ENCODE results near the gene AQP12B. TPM values are rescaled to one million over a fixed set of nuclear protein-coding genes. Genes with fewer than 3 reads are reported as not detected.

The AQP12B gene
- total and polyA plus RNA-seq, 10 of the 15 experiments (the other 5 are each of a cell fraction or from before 2014, with no cell fraction given) = not detected

- BruUV-seq (replicated peaks) = no TSS peak
- FAIRE-seq (no peak), ATAC-seq (no peak), DNase-seq (ENCODE audit: low read depth, low spot score) (no peak)
- Histone ChIP-seq H3K27me3 (replicated peaks in 1 of 2; ENCODE audit: control insufficient read depth in 2 of 2, insufficient read depth in 2 of 2, low read length in 1 of 2) (no peaks in the 10 kb centered on the region), H2AFZ (ENCODE audit: control insufficient read depth, low read depth, low read length) (no peak overlapping the region), H4K20me1 (ENCODE audit: control insufficient read depth, insufficient read depth) (no peaks in the 10 kb centered on the region), H3K9ac (ENCODE audit: control insufficient read depth, insufficient read depth, low read length) (no peak overlapping the region), H3K79me2 (ENCODE audit: control insufficient read depth, insufficient read depth, low read length) (no peaks in the 10 kb centered on the region), H3K4me3 (no peak overlapping the region), H3K4me1 (ENCODE audit: control insufficient read depth, insufficient read depth, low read length) (peaks cover 16% of the 10 kb centered on the region), H3K27ac (ENCODE audit: control insufficient read depth, insufficient read depth) (no peak overlapping the region), H3K4me2 (ENCODE audit: control insufficient read depth, insufficient read depth) (no peak overlapping the region), H3K9me3 (replicated peaks; ENCODE audit: control insufficient read depth, insufficient read depth, low read length) (peaks cover 2% of the 10 kb centered on the region; the same call in 1 of the 3 replicates), H3K36me3 (ENCODE audit: control insufficient read depth in 2 of 2, insufficient read depth in 2 of 2, low read length in 1 of 2) (no peaks in the 10 kb centered on the region)
- in situ Hi-C loops (cut with MboI) = no loop called here
- 34% methylated on average over 5 of the region's 5 CpGs for WGBS (ENCODE audit: insufficient coverage, insufficient replicate concordance, low lambda C conversion rate, missing lambda C conversion rate)
- RAD21 ChIA-PET (ENCODE audit: unreplicated experiment) = interaction anchor here (1.7 kb wide), 1 partner anchor 116 kb away, joined by 8 read pairs; no protein-coding TSS in a partner anchor
- CTCF ChIA-PET = no interaction called here
- POLR2A ChIA-PET = no interaction called here
- TF ChIP-seq EZH2 (IDR thresholded peaks at IDR 0.05; ENCODE audit: borderline replicate concordance, control insufficient read depth, low read depth, low read length) (no peak), PAX8 (IDR thresholded peaks at IDR 0.05) (no peak), IRF4 (IDR thresholded peaks at IDR 0.05; ENCODE audit: low read depth, low read length) (no peak), EP300 (IDR thresholded peaks at IDR 0.05; ENCODE audit: borderline replicate concordance in 1 of 2, control insufficient read depth in 1 of 2, low read depth in 2 of 2, low read length in 2 of 2) (no peak)
- TF ChIP-seq, protein P1, sequence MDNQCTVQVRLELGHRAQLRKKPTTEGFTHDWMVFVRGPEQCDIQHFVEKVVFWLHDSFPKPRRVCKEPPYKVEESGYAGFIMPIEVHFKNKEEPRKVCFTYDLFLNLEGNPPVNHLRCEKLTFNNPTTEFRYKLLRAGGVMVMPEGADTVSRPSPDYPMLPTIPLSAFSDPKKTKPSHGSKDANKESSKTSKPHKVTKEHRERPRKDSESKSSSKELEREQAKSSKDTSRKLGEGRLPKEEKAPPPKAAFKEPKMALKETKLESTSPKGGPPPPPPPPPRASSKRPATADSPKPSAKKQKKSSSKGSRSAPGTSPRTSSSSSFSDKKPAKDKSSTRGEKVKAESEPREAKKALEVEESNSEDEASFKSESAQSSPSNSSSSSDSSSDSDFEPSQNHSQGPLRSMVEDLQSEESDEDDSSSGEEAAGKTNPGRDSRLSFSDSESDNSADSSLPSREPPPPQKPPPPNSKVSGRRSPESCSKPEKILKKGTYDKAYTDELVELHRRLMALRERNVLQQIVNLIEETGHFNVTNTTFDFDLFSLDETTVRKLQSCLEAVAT (IDR thresholded peaks at IDR 0.05) = no peak
- intact Hi-C loops (cut with micrococcal nuclease; ENCODE audit: unreplicated experiment) = no loop called here
- SMC1A ChIA-PET (ENCODE audit: uncharacterized antibody, unreplicated experiment) = no interaction called here
These were observed 53.1 kb downstream of the AQP12B start for GRCh38 chr2:240629619-240629967.
